SK-N-SH (cell line): ENCODE measurements around the gene VIPR2. TPM values are rescaled to one million over a fixed set of nuclear protein-coding genes. Genes with fewer than 3 reads are reported as not detected.

Source experiments
- CTCF ChIA-PET: fragments of 300-600, 350-600 bp; formaldehyde crosslinking; extraction: SDS; loops from one replicate; lab custom pipeline; 2021; lab: Yijun Ruan, JAX
- POLR2A ChIA-PET: fragments of 350-600 bp; sonication (Branson Sonifier 250); formaldehyde crosslinking; extraction: SDS; loops from one replicate; lab custom pipeline; 2020; ENCODE audit warnings: antibody characterized with exemption, inconsistent platforms; lab: Yijun Ruan, JAX
- DNase-seq: peaks from one replicate; pipeline ENCODE4 v3.0.0; 2012
- H2AFZ ChIP-seq: fragments of 200-600 bp; sonication (generic); 2 replicates; pipeline ENCODE4 v1.8.1; 2016; ENCODE audit warnings: antibody characterized with exemption, mild to moderate bottlenecking, low read depth
- H3F3A ChIP-seq: fragments of 200-600 bp; sonication (generic); replicated peaks from 2 replicates; pipeline ENCODE3; 2016; ENCODE audit warnings: antibody characterized with exemption, mild to moderate bottlenecking; ENCODE audit not compliant: insufficient read depth
- H3K27ac ChIP-seq, 2 experiments: fragments of 200-500 bp in 1 of 2; fragments of 200-600 bp in 1 of 2; sonication (Bioruptor generic) in 1 of 2; sonication (generic), shearing (Covaris generic) in 1 of 2; 2 replicates each; pipeline versions ENCODE4 v1.5.1 to v1.6.1; 2014 to 2016; ENCODE audit warnings: low read depth in 2 of 2, inconsistent platforms in 1 of 2, low read length in 1 of 2, mild to moderate bottlenecking in 1 of 2, mixed read lengths in 1 of 2
- H3K27me3 ChIP-seq: fragments of 200-600 bp; sonication (generic), shearing (Covaris generic); 2 replicates; pipeline ENCODE4 v1.6.1; 2016; ENCODE audit warnings: mixed run types; ENCODE audit not compliant: insufficient read depth
- H3K36me3 ChIP-seq, 2 experiments: fragments of 200-500 bp in 1 of 2; fragments of 200-600 bp in 1 of 2; sonication (Bioruptor generic) in 1 of 2; sonication (generic) in 1 of 2; replicated peaks in 1 of 2; 2 replicates each; pipeline versions ENCODE3 to v1.5.1; 2014 to 2016; ENCODE audit warnings: low read length in 1 of 2, mild to moderate bottlenecking in 1 of 2; ENCODE audit not compliant: insufficient read depth in 2 of 2, control insufficient read depth in 1 of 2
- H3K4me1 ChIP-seq, 2 experiments: fragments of 200-500 bp in 1 of 2; fragments of 200-600 bp in 1 of 2; sonication (Bioruptor generic) in 1 of 2; sonication (generic), shearing (Covaris generic) in 1 of 2; 2 replicates each; pipeline versions ENCODE4 v1.5.1 to v1.6.1; 2014 to 2016; ENCODE audit warnings: low read depth in 1 of 2, low read length in 1 of 2, mixed run types in 1 of 2; ENCODE audit not compliant: insufficient read depth in 2 of 2, control insufficient read depth in 1 of 2
- H3K4me2 ChIP-seq: fragments of 200-600 bp; sonication (generic), shearing (Covaris generic); 2 replicates; pipeline ENCODE4 v1.6.1; 2017; ENCODE audit warnings: mixed run types
- H3K4me3 ChIP-seq, 2 experiments: fragments of 200-500 bp in 1 of 2; fragments of 200-600 bp in 1 of 2; sonication (Bioruptor generic) in 1 of 2; sonication (generic), shearing (Covaris generic) in 1 of 2; 2 replicates each; pipeline versions ENCODE4 v1.5.1 to v1.8.1; 2014 to 2016; ENCODE audit warnings: low read depth in 2 of 2, inconsistent platforms in 1 of 2, low read length in 1 of 2, mild to moderate bottlenecking in 1 of 2, mixed read lengths in 1 of 2, moderate library complexity in 1 of 2
- H3K79me2 ChIP-seq: fragments of 200-600 bp; sonication (generic); 2 replicates; pipeline ENCODE4 v1.8.1; 2017; ENCODE audit warnings: mild to moderate bottlenecking; ENCODE audit not compliant: insufficient read depth
- H3K9ac ChIP-seq: fragments of 200-600 bp; sonication (generic); 2 replicates; pipeline ENCODE4 v1.6.1; 2017; ENCODE audit warnings: mixed run types
- H3K9me2 ChIP-seq: fragments of 200-600 bp; sonication (generic); 2 replicates; pipeline ENCODE4 v1.6.1; 2017; ENCODE audit warnings: mixed run types
- H3K9me3 ChIP-seq: fragments of 200-600 bp; sonication (generic); 2 replicates; pipeline ENCODE4 v1.6.1; 2017; ENCODE audit warnings: mixed run types, mild to moderate bottlenecking, moderate library complexity
- H4K20me1 ChIP-seq: fragments of 200-600 bp; sonication (generic); 2 replicates; pipeline ENCODE4 v1.6.1; 2017; ENCODE audit warnings: mild to moderate bottlenecking, mixed run types; ENCODE audit not compliant: insufficient read depth
- CHD2 ChIP-seq: fragments of 150-350 bp; IDR thresholded peaks from 2 replicates; pipeline ENCODE4 v1.6.1; 2018; ENCODE audit warnings: low read length; ENCODE audit not compliant: partially characterized antibody
- CTCF ChIP-seq: fragments of 200-600 bp; sonication (generic); IDR thresholded peaks from 2 replicates; pipeline ENCODE4 v1.6.1; 2017; ENCODE audit warnings: antibody characterized with exemption, mild to moderate bottlenecking, moderate library complexity
- ELF1 ChIP-seq: IDR thresholded peaks from 2 replicates; pipeline ENCODE4 v1.4.0; 2012
- EP300 ChIP-seq, 2 experiments: IDR thresholded peaks; 2 replicates each; pipeline versions ENCODE4 v1.4.0 to v1.6.1; 2012; ENCODE audit warnings: borderline replicate concordance in 1 of 2, low read depth in 1 of 2, low read length in 1 of 2
- EZH2phosphoT487 ChIP-seq: fragments of 200-600 bp; sonication (generic); IDR thresholded peaks from 2 replicates; pipeline ENCODE4 v1.6.1; 2017; ENCODE audit warnings: low read depth, mixed run types, mild to moderate bottlenecking, antibody characterized with exemption, moderate library complexity, borderline replicate concordance
- FOXM1 ChIP-seq: IDR thresholded peaks from 2 replicates; pipeline ENCODE4 v1.4.0; 2012; ENCODE audit warnings: low read depth, mild to moderate bottlenecking
- GABPA ChIP-seq: IDR thresholded peaks from 2 replicates; pipeline ENCODE4 v1.4.0; 2012; ENCODE audit warnings: low read depth, mild to moderate bottlenecking
- GATA2 ChIP-seq: sonication (generic); formaldehyde crosslinking; IDR thresholded peaks from 2 replicates; pipeline ENCODE4 v1.5.0; 2020; ENCODE audit warnings: mild to moderate bottlenecking, missing genetic modification reagents
- IRF3 ChIP-seq: fragments of 150-350 bp; IDR thresholded peaks from 2 replicates; pipeline ENCODE4 v1.6.1; 2016; ENCODE audit warnings: mild to moderate bottlenecking, low read depth, low read length
- MEF2A ChIP-seq: IDR thresholded peaks from 2 replicates; pipeline ENCODE4 v1.4.0; 2012; ENCODE audit warnings: low read depth, borderline replicate concordance
- NFIC ChIP-seq: IDR thresholded peaks from 2 replicates; pipeline ENCODE4 v1.4.0; 2012; ENCODE audit warnings: borderline replicate concordance
- NRF1 ChIP-seq: IDR thresholded peaks from 2 replicates; pipeline ENCODE4 v1.6.1; 2012; ENCODE audit warnings: low read depth, mild to moderate bottlenecking, low read length
- POLR2AphosphoS5 ChIP-seq: IDR thresholded peaks from 2 replicates; pipeline ENCODE4 v1.6.1; 2012; ENCODE audit warnings: low read depth, low read length
- RCOR1 ChIP-seq: fragments of 150-350 bp; IDR thresholded peaks from 2 replicates; pipeline ENCODE4 v1.6.1; 2017; ENCODE audit warnings: antibody characterized with exemption, low read length
- RFX5 ChIP-seq: IDR thresholded peaks from 2 replicates; pipeline ENCODE4 v1.6.1; 2012; ENCODE audit warnings: mild to moderate bottlenecking, improper control_type of control experiment, low read length
- RXRA ChIP-seq: IDR thresholded peaks from 2 replicates; pipeline ENCODE4 v1.4.0; 2012; ENCODE audit warnings: low read depth, mild to moderate bottlenecking, borderline replicate concordance
- SIN3A ChIP-seq: IDR thresholded peaks from 2 replicates; pipeline ENCODE4 v1.6.1; 2012; ENCODE audit warnings: low read depth, mild to moderate bottlenecking, low read length, moderate library complexity, borderline replicate concordance
- TAF1 ChIP-seq: IDR thresholded peaks from 2 replicates; pipeline ENCODE4 v1.6.1; 2012; ENCODE audit warnings: low read depth, mild to moderate bottlenecking, low read length, moderate library complexity, borderline replicate concordance
- TCF12 ChIP-seq: IDR thresholded peaks from 2 replicates; pipeline ENCODE4 v1.4.0; 2012
- WGBS: methylation state at CpG from one replicate; pipeline ENCODE4 v1.1.6; 2017; ENCODE audit warnings: low lambda C conversion rate; 5-methylcytosine and 5-hydroxymethylcytosine counted together
- polyA plus RNA-seq, 3 experiments: library from polyadenylated mRNA; depleted of rRNA; stranded (reverse); fragments of >200 nt; gene quantifications; 2 replicates each; pipeline ENCODE4 v1.2.3, GENCODE V29; 2012

Gene VIPR2
- polyA plus RNA-seq, 1 of the 3 experiments (the other 2 are of a cell fraction), result not detected

- H3F3A ChIP-seq, result no peaks in the 10 kb centered on the region
- H3K9ac ChIP-seq, result no peak overlapping the region
- no peak overlapping the region for H3K4me2 ChIP-seq
- POLR2A ChIA-PET, result no interaction called here
- no peaks in the 10 kb centered on the region for H3K4me1 ChIP-seq
- CTCF ChIA-PET, result no interaction called here
- H3K27ac ChIP-seq, result no peak overlapping the region
- no peaks in the 10 kb centered on the region for H3K9me2 ChIP-seq
- no peaks in the 10 kb centered on the region for H3K36me3 ChIP-seq
- H2AFZ ChIP-seq, result no peak overlapping the region
- H3K4me3 ChIP-seq, result no peak overlapping the region
- WGBS, result 15% methylated on average over 9 of the region's 9 CpGs
- no peaks in the 10 kb centered on the region for H4K20me1 ChIP-seq
- H3K9me3 ChIP-seq, result no peaks in the 10 kb centered on the region; the same call in 1 of the 2 replicates
- DNase-seq, result no peak
- TF ChIP-seq MEF2A (no peak), IRF3 (no peak), SIN3A (no peak), CHD2 (no peak), RCOR1 (no peak), ELF1 (no peak)
- H3K27me3 ChIP-seq, result no peaks in the 10 kb centered on the region
- no peaks in the 10 kb centered on the region for H3K79me2 ChIP-seq
Measured at GRCh38 chr7:159172400-159172799, 27.7 kb upstream of the VIPR2 start.

GRCh38 chr7:159169391-159169790 is 24.7 kb upstream of the VIPR2 start:
- Histone ChIP-seq H3K4me2 (no peak overlapping the region), H3K36me3 (no peaks in the 10 kb centered on the region), H4K20me1 (no peaks in the 10 kb centered on the region), H3K4me1 (no peaks in the 10 kb centered on the region), H2AFZ (no peak overlapping the region), H3K27me3 (no peaks in the 10 kb centered on the region), H3K9me3 (no peaks in the 10 kb centered on the region; the same call in none of the 2 replicates), H3K79me2 (no peaks in the 10 kb centered on the region), H3K27ac (no peak overlapping the region), H3K4me3 (no peak overlapping the region), H3K9ac (no peak overlapping the region), H3F3A (no peaks in the 10 kb centered on the region), H3K9me2 (no peaks in the 10 kb centered on the region)
- no peak for TF ChIP-seq TCF12
- TF ChIP-seq FOXM1, result no peak
- CTCF ChIA-PET, result no interaction called here
- 60% methylated on average over 17 of the region's 17 CpGs for WGBS
- no peak for DNase-seq
- POLR2A ChIA-PET, result no interaction called here

- ChIA-PET CTCF (no interaction called here), POLR2A (interaction anchor here (0.6 kb wide), 1 partner anchor 419 kb away, joined by 5 read pairs; no protein-coding TSS in a partner anchor)
- no peaks in the 10 kb centered on the region for H4K20me1 ChIP-seq
- H3K79me2 ChIP-seq, result no peaks in the 10 kb centered on the region
- no peaks in the 10 kb centered on the region for H3K27me3 ChIP-seq
- no peak overlapping the region for H2AFZ ChIP-seq
- no peaks in the 10 kb centered on the region for H3K9me2 ChIP-seq
- no peaks in the 10 kb centered on the region for H3K4me1 ChIP-seq
- H3K9ac ChIP-seq, result no peak overlapping the region
- no peak for DNase-seq
- H3K36me3 ChIP-seq, result no peaks in the 10 kb centered on the region
- no peak overlapping the region for H3K4me3 ChIP-seq
- WGBS, result 43% methylated on average over 14 of the region's 15 CpGs
- H3K4me2 ChIP-seq, result no peak overlapping the region
- H3K9me3 ChIP-seq, result no peaks in the 10 kb centered on the region; the same call in 1 of the 2 replicates
- H3K27ac ChIP-seq, result no peak overlapping the region
- H3F3A ChIP-seq, result no peaks in the 10 kb centered on the region
- TF ChIP-seq MEF2A, result no peak
- no peak for TF ChIP-seq GABPA
- no peak for TF ChIP-seq TCF12
- no peak for TF ChIP-seq FOXM1
- TF ChIP-seq RFX5, result no peak
- TF ChIP-seq EP300 (IDR thresholded peaks at IDR 0.05; ENCODE audit: borderline replicate concordance in 1 of 2, low read depth in 1 of 2, low read length in 1 of 2), result no peak
- no peak for TF ChIP-seq RCOR1
- TF ChIP-seq NRF1, result no peak
- TF ChIP-seq RXRA, result no peak
- TF ChIP-seq NFIC, result no peak
- no peak for TF ChIP-seq ELF1
- no peak for TF ChIP-seq SIN3A
- TF ChIP-seq EZH2phosphoT487, result no peak
- no peak for TF ChIP-seq TAF1
- no peak for TF ChIP-seq CTCF
- TF ChIP-seq POLR2AphosphoS5, result no peak
- TF ChIP-seq GATA2 (CRISPR knock-in tag), result no peak
Measured at GRCh38 chr7:159167139-159167538, 22.5 kb upstream of the VIPR2 start.
